ENCODE data around the gene FN3KRP. TPM values are rescaled to one million over a fixed set of nuclear protein-coding genes. Genes with fewer than 3 reads are reported as not detected.

FN3KRP gene
- total and polyA plus RNA-seq, 2 of the 13 experiments (the other 11 are each of a cell fraction or from before 2014, with no cell fraction given) = 22.4 to 28.2 TPM

DNA sequence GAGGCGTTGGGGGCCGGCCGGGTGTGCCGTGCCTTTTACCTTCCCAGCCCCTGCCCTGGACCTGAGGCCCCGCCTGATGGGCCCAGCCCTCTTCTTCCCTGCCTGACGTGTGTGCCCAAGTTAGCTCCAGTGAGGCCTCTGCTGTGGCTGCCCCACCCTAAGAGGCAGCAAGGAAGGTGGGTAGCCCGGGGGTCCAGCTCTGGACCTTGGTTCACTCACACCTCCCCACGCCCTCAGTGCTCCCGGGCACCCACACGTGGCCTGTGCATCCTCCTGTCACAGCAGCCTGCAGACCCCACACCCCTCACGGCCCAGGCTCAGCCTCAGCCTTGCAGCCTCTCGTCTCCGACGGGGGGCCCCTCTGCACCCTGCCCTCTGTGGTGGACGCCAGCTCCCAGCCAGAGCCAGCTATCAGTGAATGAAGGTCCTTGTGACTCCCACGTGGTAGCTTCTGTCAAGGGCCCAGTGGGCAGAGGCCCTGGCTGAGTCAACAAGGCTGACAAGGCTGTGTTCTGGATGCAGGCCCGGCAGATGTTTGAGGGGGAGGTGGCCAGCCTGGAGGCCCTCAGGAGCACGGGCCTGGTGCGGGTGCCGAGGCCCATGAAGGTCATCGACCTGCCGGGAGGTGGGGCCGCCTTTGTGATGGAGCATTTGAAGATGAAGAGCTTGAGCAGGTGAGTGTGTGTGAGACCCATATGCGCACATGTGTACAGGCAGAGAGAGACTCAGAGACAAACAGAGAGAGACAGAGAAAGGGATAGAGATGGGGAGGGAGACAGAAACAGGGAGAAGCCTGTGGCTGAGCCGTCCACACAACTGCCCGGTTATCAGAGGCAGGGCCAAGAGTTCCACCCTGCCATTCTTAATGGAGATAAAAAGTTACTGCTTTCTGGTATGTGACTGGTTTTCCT, 21.7 kb downstream of the FN3KRP start (continued):
- TF ChIP-seq ZNF484 (CRISPR knock-in tag; IDR thresholded peaks at IDR 0.05; ENCODE audit: borderline replicate concordance, low read depth) (no peak; the same call in 1 of the 2 replicates), ZNF781 (CRISPR knock-in tag; IDR thresholded peaks at IDR 0.05; ENCODE audit: borderline replicate concordance, not compliant biosample characterization) (peak; percentile 100), RBM39 (IDR thresholded peaks at IDR 0.05; ENCODE audit: low read depth, low read length, poor library complexity, severe bottlenecking) (peak; percentile 96), ZBTB3 (CRISPR knock-in tag; IDR thresholded peaks at IDR 0.05; ENCODE audit: borderline replicate concordance, low read depth) (peak; percentile 95), KDM6A (CRISPR knock-in tag; IDR thresholded peaks at IDR 0.05; ENCODE audit: low read depth) (peak; percentile 91), TAF1 (CRISPR knock-in tag; IDR thresholded peaks at IDR 0.05) (peak; percentile 55; the same call in 1 of the 2 replicates), MEF2D (CRISPR knock-in tag; IDR thresholded peaks at IDR 0.05) (peak; percentile 99), NFKBIZ (CRISPR knock-in tag; IDR thresholded peaks at IDR 0.05) (peak; percentile 99), RFX3 (CRISPR knock-in tag; IDR thresholded peaks at IDR 0.05) (peak; percentile 46), ZBTB14 (CRISPR knock-in tag; IDR thresholded peaks at IDR 0.05) (peak; percentile 85), NPAS2 (CRISPR knock-in tag; IDR thresholded peaks at IDR 0.05; ENCODE audit: borderline replicate concordance) (no peak), HIVEP1 (CRISPR knock-in tag; IDR thresholded peaks at IDR 0.05) (peak; percentile 99), NAIF1 (CRISPR knock-in tag; IDR thresholded peaks at IDR 0.05; ENCODE audit: borderline replicate concordance) (peak; percentile 93), MXD4 (CRISPR knock-in tag; IDR thresholded peaks at IDR 0.05) (peak; percentile 100), FOXO4 (CRISPR knock-in tag; conservative IDR thresholded peaks at IDR 0.05) (peak; percentile 96), ATRX (CRISPR knock-in tag; IDR thresholded peaks at IDR 0.05; ENCODE audit: borderline replicate concordance) (no peak), ZNF850 (CRISPR knock-in tag; conservative IDR thresholded peaks at IDR 0.05) (no peak), ZNF354B (CRISPR knock-in tag; IDR thresholded peaks at IDR 0.05) (no peak), NFIC (IDR thresholded peaks at IDR 0.05; ENCODE audit: low read length) (no peak), MAFK (conservative IDR thresholded peaks at IDR 0.05 in 1 of 2, IDR thresholded peaks at IDR 0.05 in 1 of 2; ENCODE audit: low read length in 2 of 2) (peak in 1 of 2 experiments; percentile 19; a peak in 1 of 4 replicates)
- TF ChIP-seq, protein P1, sequence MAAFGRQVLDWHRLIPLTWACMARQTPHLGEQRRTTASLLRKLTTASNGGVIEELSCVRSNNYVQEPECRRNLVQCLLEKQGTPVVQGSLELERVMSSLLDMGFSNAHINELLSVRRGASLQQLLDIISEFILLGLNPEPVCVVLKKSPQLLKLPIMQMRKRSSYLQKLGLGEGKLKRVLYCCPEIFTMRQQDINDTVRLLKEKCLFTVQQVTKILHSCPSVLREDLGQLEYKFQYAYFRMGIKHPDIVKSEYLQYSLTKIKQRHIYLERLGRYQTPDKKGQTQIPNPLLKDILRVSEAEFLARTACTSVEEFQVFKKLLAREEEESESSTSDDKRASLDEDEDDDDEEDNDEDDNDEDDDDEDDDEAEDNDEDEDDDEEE (CRISPR knock-in tag; IDR thresholded peaks at IDR 0.05) = peak; percentile 99
- TF ChIP-seq, protein P2, sequence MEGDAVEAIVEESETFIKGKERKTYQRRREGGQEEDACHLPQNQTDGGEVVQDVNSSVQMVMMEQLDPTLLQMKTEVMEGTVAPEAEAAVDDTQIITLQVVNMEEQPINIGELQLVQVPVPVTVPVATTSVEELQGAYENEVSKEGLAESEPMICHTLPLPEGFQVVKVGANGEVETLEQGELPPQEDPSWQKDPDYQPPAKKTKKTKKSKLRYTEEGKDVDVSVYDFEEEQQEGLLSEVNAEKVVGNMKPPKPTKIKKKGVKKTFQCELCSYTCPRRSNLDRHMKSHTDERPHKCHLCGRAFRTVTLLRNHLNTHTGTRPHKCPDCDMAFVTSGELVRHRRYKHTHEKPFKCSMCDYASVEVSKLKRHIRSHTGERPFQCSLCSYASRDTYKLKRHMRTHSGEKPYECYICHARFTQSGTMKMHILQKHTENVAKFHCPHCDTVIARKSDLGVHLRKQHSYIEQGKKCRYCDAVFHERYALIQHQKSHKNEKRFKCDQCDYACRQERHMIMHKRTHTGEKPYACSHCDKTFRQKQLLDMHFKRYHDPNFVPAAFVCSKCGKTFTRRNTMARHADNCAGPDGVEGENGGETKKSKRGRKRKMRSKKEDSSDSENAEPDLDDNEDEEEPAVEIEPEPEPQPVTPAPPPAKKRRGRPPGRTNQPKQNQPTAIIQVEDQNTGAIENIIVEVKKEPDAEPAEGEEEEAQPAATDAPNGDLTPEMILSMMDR (CRISPR knock-in tag; IDR thresholded peaks at IDR 0.05) = peak; percentile 36
- TF ChIP-seq, protein P3, sequence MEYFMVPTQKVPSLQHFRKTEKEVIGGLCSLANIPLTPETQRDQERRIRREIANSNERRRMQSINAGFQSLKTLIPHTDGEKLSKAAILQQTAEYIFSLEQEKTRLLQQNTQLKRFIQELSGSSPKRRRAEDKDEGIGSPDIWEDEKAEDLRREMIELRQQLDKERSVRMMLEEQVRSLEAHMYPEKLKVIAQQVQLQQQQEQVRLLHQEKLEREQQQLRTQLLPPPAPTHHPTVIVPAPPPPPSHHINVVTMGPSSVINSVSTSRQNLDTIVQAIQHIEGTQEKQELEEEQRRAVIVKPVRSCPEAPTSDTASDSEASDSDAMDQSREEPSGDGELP (IDR thresholded peaks at IDR 0.05; ENCODE audit: borderline replicate concordance, low read depth) = peak; percentile 94
